ENCODE results near the gene BRAF.
"Not testable (repeated sequence)": the region's sequence is repeated elsewhere in the genome, so short reads cannot be mapped to it uniquely, and the experiment has no call there.

The BRAF gene

GRCh38 chr7:140734729-140735128 is 190.0 kb downstream of the BRAF start:
- H3K36me3 ChIP-seq (ENCODE audit: control insufficient read depth, insufficient read depth, low read length): peaks cover 16% of the 10 kb centered on the region
- H3K27ac ChIP-seq (ENCODE audit: low read depth, low read length): no peak overlapping the region
- no peak overlapping the region for H3K9ac ChIP-seq (ENCODE audit: low read depth, low read length)
- no peaks in the 10 kb centered on the region for H3K27me3 ChIP-seq (ENCODE audit: control insufficient read depth, insufficient read depth, low read length)
- H3K9me3 ChIP-seq (ENCODE audit: control insufficient read depth, insufficient read depth, low read length): no peaks in the 10 kb centered on the region
- no peak overlapping the region for H3K4me3 ChIP-seq (ENCODE audit: low read depth, low read length)
- H3K4me1 ChIP-seq (ENCODE audit: control insufficient read depth, insufficient read depth, low read length): peaks cover 2% of the 10 kb centered on the region; the same call in 1 of the 2 replicates

- H3K36me3 ChIP-seq (ENCODE audit: control insufficient read depth, insufficient read depth, low read length): peaks cover 9% of the 10 kb centered on the region
- no peaks in the 10 kb centered on the region for H3K9me3 ChIP-seq (ENCODE audit: control insufficient read depth, insufficient read depth, low read length)
- H3K27me3 ChIP-seq (ENCODE audit: control insufficient read depth, insufficient read depth, low read length): no peaks in the 10 kb centered on the region
- H3K9ac ChIP-seq (ENCODE audit: low read depth, low read length): no peak overlapping the region
- H3K4me3 ChIP-seq (ENCODE audit: low read depth, low read length): no peak overlapping the region
- no peak overlapping the region for H3K27ac ChIP-seq (ENCODE audit: low read depth, low read length)
- H3K4me1 ChIP-seq (ENCODE audit: control insufficient read depth, insufficient read depth, low read length): peaks cover 2% of the 10 kb centered on the region; the same call in 1 of the 2 replicates
Measured at GRCh38 chr7:140734096-140734495, 190.6 kb downstream of the BRAF start.

GRCh38 chr7:140732416-140732815 is 192.3 kb downstream of the BRAF start:
- Histone ChIP-seq H3K27me3 (ENCODE audit: control insufficient read depth, insufficient read depth, low read length) (no peaks in the 10 kb centered on the region), H3K27ac (ENCODE audit: low read depth, low read length) (no peak overlapping the region), H3K9me3 (ENCODE audit: control insufficient read depth, insufficient read depth, low read length) (no peaks in the 10 kb centered on the region), H3K4me1 (ENCODE audit: control insufficient read depth, insufficient read depth, low read length) (peaks cover 2% of the 10 kb centered on the region; the same call in 1 of the 2 replicates), H3K4me3 (ENCODE audit: low read depth, low read length) (no peak overlapping the region), H3K36me3 (ENCODE audit: control insufficient read depth, insufficient read depth, low read length) (no peaks in the 10 kb centered on the region; the same call in 1 of the 2 replicates), H3K9ac (ENCODE audit: low read depth, low read length) (no peak overlapping the region)

- no peak overlapping the region for H3K9ac ChIP-seq (ENCODE audit: low read depth, low read length)
- no peaks in the 10 kb centered on the region for H3K9me3 ChIP-seq (ENCODE audit: control insufficient read depth, insufficient read depth, low read length)
- no peak overlapping the region for H3K27ac ChIP-seq (ENCODE audit: low read depth, low read length)
- H3K4me1 ChIP-seq (ENCODE audit: control insufficient read depth, insufficient read depth, low read length): no peaks in the 10 kb centered on the region
- no peak overlapping the region for H3K4me3 ChIP-seq (ENCODE audit: low read depth, low read length)
- H3K27me3 ChIP-seq (ENCODE audit: control insufficient read depth, insufficient read depth, low read length): no peaks in the 10 kb centered on the region
- H3K36me3 ChIP-seq (ENCODE audit: control insufficient read depth, insufficient read depth, low read length): no peaks in the 10 kb centered on the region
Measured at GRCh38 chr7:140726281-140726680, 198.4 kb downstream of the BRAF start.

GRCh38 chr7:140724706-140725105 is 200.0 kb downstream of the BRAF start:
- Histone ChIP-seq H3K4me3 (ENCODE audit: low read depth, low read length) (no peak overlapping the region), H3K27me3 (ENCODE audit: control insufficient read depth, insufficient read depth, low read length) (no peaks in the 10 kb centered on the region), H3K9me3 (ENCODE audit: control insufficient read depth, insufficient read depth, low read length) (no peaks in the 10 kb centered on the region), H3K27ac (ENCODE audit: low read depth, low read length) (no peak overlapping the region), H3K9ac (ENCODE audit: low read depth, low read length) (no peak overlapping the region), H3K4me1 (ENCODE audit: control insufficient read depth, insufficient read depth, low read length) (no peaks in the 10 kb centered on the region), H3K36me3 (ENCODE audit: control insufficient read depth, insufficient read depth, low read length) (no peaks in the 10 kb centered on the region)

GRCh38 chr7:140723574-140723973 is 201.2 kb downstream of the BRAF start:
- no peak overlapping the region for H3K4me3 ChIP-seq (ENCODE audit: low read depth, low read length)
- no peaks in the 10 kb centered on the region for H3K9me3 ChIP-seq (ENCODE audit: control insufficient read depth, insufficient read depth, low read length)
- no peaks in the 10 kb centered on the region for H3K4me1 ChIP-seq (ENCODE audit: control insufficient read depth, insufficient read depth, low read length)
- H3K36me3 ChIP-seq (ENCODE audit: control insufficient read depth, insufficient read depth, low read length): no peaks in the 10 kb centered on the region
- H3K27me3 ChIP-seq (ENCODE audit: control insufficient read depth, insufficient read depth, low read length): no peaks in the 10 kb centered on the region
- no peak overlapping the region for H3K9ac ChIP-seq (ENCODE audit: low read depth, low read length)
- no peak overlapping the region for H3K27ac ChIP-seq (ENCODE audit: low read depth, low read length)

GRCh38 chr7:140723006-140723405 is 201.7 kb downstream of the BRAF start:
- no peak overlapping the region for H3K9ac ChIP-seq (ENCODE audit: low read depth, low read length)
- no peaks in the 10 kb centered on the region for H3K4me1 ChIP-seq (ENCODE audit: control insufficient read depth, insufficient read depth, low read length)
- H3K9me3 ChIP-seq (ENCODE audit: control insufficient read depth, insufficient read depth, low read length): no peaks in the 10 kb centered on the region
- no peaks in the 10 kb centered on the region for H3K27me3 ChIP-seq (ENCODE audit: control insufficient read depth, insufficient read depth, low read length)
- H3K36me3 ChIP-seq (ENCODE audit: control insufficient read depth, insufficient read depth, low read length): no peaks in the 10 kb centered on the region
- H3K4me3 ChIP-seq (ENCODE audit: low read depth, low read length): no peak overlapping the region
- H3K27ac ChIP-seq (ENCODE audit: low read depth, low read length): no peak overlapping the region

- no peak overlapping the region for H3K27ac ChIP-seq (ENCODE audit: low read depth, low read length)
- no peaks in the 10 kb centered on the region for H3K4me1 ChIP-seq (ENCODE audit: control insufficient read depth, insufficient read depth, low read length)
- H3K9ac ChIP-seq (ENCODE audit: low read depth, low read length): no peak overlapping the region
- no peaks in the 10 kb centered on the region for H3K36me3 ChIP-seq (ENCODE audit: control insufficient read depth, insufficient read depth, low read length)
- no peak overlapping the region for H3K4me3 ChIP-seq (ENCODE audit: low read depth, low read length)
- no peaks in the 10 kb centered on the region for H3K9me3 ChIP-seq (ENCODE audit: control insufficient read depth, insufficient read depth, low read length)
- H3K27me3 ChIP-seq (ENCODE audit: control insufficient read depth, insufficient read depth, low read length): no peaks in the 10 kb centered on the region
Measured at GRCh38 chr7:140722254-140722653, 202.5 kb downstream of the BRAF start.

GRCh38 chr7:140719721-140720120 is 205.0 kb downstream of the BRAF start:
- Histone ChIP-seq H3K4me1 (ENCODE audit: control insufficient read depth, insufficient read depth, low read length) (no peaks in the 10 kb centered on the region), H3K36me3 (ENCODE audit: control insufficient read depth, insufficient read depth, low read length) (no peaks in the 10 kb centered on the region), H3K27me3 (ENCODE audit: control insufficient read depth, insufficient read depth, low read length) (no peaks in the 10 kb centered on the region), H3K9ac (ENCODE audit: low read depth, low read length) (no peak overlapping the region), H3K9me3 (ENCODE audit: control insufficient read depth, insufficient read depth, low read length) (no peaks in the 10 kb centered on the region), H3K4me3 (ENCODE audit: low read depth, low read length) (no peak overlapping the region), H3K27ac (ENCODE audit: low read depth, low read length) (no peak overlapping the region)

- no peaks in the 10 kb centered on the region for H3K4me1 ChIP-seq (ENCODE audit: control insufficient read depth, insufficient read depth, low read length)
- no peak overlapping the region for H3K9ac ChIP-seq (ENCODE audit: low read depth, low read length)
- H3K27ac ChIP-seq (ENCODE audit: low read depth, low read length): no peak overlapping the region
- no peaks in the 10 kb centered on the region for H3K36me3 ChIP-seq (ENCODE audit: control insufficient read depth, insufficient read depth, low read length)
- no peaks in the 10 kb centered on the region for H3K27me3 ChIP-seq (ENCODE audit: control insufficient read depth, insufficient read depth, low read length)
- no peaks in the 10 kb centered on the region for H3K9me3 ChIP-seq (ENCODE audit: control insufficient read depth, insufficient read depth, low read length)
- H3K4me3 ChIP-seq (ENCODE audit: low read depth, low read length): no peak overlapping the region
Measured at GRCh38 chr7:140714331-140715040, 210.2 kb downstream of the BRAF start.

- H3K9ac ChIP-seq (ENCODE audit: low read depth, low read length); H3K36me3 ChIP-seq (ENCODE audit: control insufficient read depth, insufficient read depth, low read length); H3K9me3 ChIP-seq (ENCODE audit: control insufficient read depth, insufficient read depth, low read length); H3K27me3 ChIP-seq (ENCODE audit: control insufficient read depth, insufficient read depth, low read length); H3K4me1 ChIP-seq (ENCODE audit: control insufficient read depth, insufficient read depth, low read length); H3K27ac ChIP-seq (ENCODE audit: low read depth, low read length); H3K4me3 ChIP-seq (ENCODE audit: low read depth, low read length): not testable (repeated sequence)
Measured at GRCh38 chr7:140712392-140712791, 212.3 kb downstream of the BRAF start.
